ENCODE data around the gene SLC25A21.

GRCh38 chr14:37057776-37058175 lies 114.6 kb downstream of the SLC25A21 start:
- TF ChIP-seq, protein P1, sequence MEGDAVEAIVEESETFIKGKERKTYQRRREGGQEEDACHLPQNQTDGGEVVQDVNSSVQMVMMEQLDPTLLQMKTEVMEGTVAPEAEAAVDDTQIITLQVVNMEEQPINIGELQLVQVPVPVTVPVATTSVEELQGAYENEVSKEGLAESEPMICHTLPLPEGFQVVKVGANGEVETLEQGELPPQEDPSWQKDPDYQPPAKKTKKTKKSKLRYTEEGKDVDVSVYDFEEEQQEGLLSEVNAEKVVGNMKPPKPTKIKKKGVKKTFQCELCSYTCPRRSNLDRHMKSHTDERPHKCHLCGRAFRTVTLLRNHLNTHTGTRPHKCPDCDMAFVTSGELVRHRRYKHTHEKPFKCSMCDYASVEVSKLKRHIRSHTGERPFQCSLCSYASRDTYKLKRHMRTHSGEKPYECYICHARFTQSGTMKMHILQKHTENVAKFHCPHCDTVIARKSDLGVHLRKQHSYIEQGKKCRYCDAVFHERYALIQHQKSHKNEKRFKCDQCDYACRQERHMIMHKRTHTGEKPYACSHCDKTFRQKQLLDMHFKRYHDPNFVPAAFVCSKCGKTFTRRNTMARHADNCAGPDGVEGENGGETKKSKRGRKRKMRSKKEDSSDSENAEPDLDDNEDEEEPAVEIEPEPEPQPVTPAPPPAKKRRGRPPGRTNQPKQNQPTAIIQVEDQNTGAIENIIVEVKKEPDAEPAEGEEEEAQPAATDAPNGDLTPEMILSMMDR (IDR thresholded peaks at IDR 0.05; ENCODE audit: insufficient read depth, low read length, poor library complexity, severe bottlenecking) = no peak
- TF ChIP-seq EZH2phosphoT487 (conservative IDR thresholded peaks at IDR 0.05; ENCODE audit: low read length) = no peak

Data from SU-DHL-6 (cell line).